Bronchial epithelial cell (primary cell): Measurements from ENCODE around the gene CD99L2. TPM values are rescaled to one million over a fixed set of nuclear protein-coding genes. Genes with fewer than 3 reads are reported as not detected.
A peak's percentile ranks its signal among the peaks of the same experiment; 100 is the strongest.

ENCODE experiments used
- DNase-seq: peaks from one replicate; pipeline ENCODE4 v3.0.0-alpha.2; 2010; ENCODE audit warnings: low read depth
- FAIRE-seq: peaks from 2 replicates; lab custom pipeline; 2011; peaks lifted over from hg19 to GRCh38; lab: Jason Lieb, UNC
- H3K27me3 ChIP-seq: 2 replicates; pipeline ENCODE4 v1.5.1; 2011; ENCODE audit warnings: low read length; ENCODE audit not compliant: control insufficient read depth, insufficient read depth
- H3K36me3 ChIP-seq: 2 replicates; pipeline ENCODE4 v1.5.1; 2011; ENCODE audit warnings: low read length; ENCODE audit not compliant: control insufficient read depth, insufficient read depth
- H3K4me3 ChIP-seq: 2 replicates; pipeline ENCODE4 v1.5.1; 2011; ENCODE audit warnings: mild to moderate bottlenecking, low read depth, low read length, control low read depth
- CTCF ChIP-seq: IDR thresholded peaks from 2 replicates; pipeline ENCODE4 v1.5.1; 2011; ENCODE audit warnings: mild to moderate bottlenecking, moderate library complexity, low read length, control low read depth, inconsistent platforms; ENCODE audit not compliant: insufficient read depth, severe bottlenecking
- total RNA-seq: library from RNA; depleted of rRNA; stranded (reverse); fragments of >200 nt; gene quantifications from 2 replicates; pipeline ENCODE4 v1.2.1, GENCODE V29; 2014

The CD99L2 gene
- total RNA-seq, 1 donor from 2014 or later = 10.8 TPM

GRCh38 chrX:150857453-150857852 lies 41.0 kb downstream of the CD99L2 start:
- H3K36me3 ChIP-seq = no peaks in the 10 kb centered on the region
- FAIRE-seq (no peak), DNase-seq (no peak)
- no peak for TF ChIP-seq CTCF
- H3K4me3 ChIP-seq = no peak overlapping the region
- no peaks in the 10 kb centered on the region for H3K27me3 ChIP-seq

GRCh38 chrX:150856785-150857184 lies 41.7 kb downstream of the CD99L2 start:
- no peak for TF ChIP-seq CTCF
- DNase-seq (no peak), FAIRE-seq (no peak)
- H3K27me3 ChIP-seq = no peaks in the 10 kb centered on the region
- H3K4me3 ChIP-seq = no peak overlapping the region
- no peaks in the 10 kb centered on the region for H3K36me3 ChIP-seq

GRCh38 chrX:150856101-150856500 lies 42.4 kb downstream of the CD99L2 start:
- no peak for FAIRE-seq
- Histone ChIP-seq H3K4me3 (no peak overlapping the region), H3K36me3 (peaks cover 1% of the 10 kb centered on the region), H3K27me3 (no peaks in the 10 kb centered on the region)
- TF ChIP-seq CTCF = no peak
- peak; percentile 84 for DNase-seq

GRCh38 chrX:150854856-150855255 lies 43.6 kb downstream of the CD99L2 start:
- FAIRE-seq = no peak
- H3K27me3 ChIP-seq = no peaks in the 10 kb centered on the region
- TF ChIP-seq CTCF = no peak
- peak; percentile 34 for DNase-seq
- peaks cover 1% of the 10 kb centered on the region for H3K36me3 ChIP-seq
- no peak overlapping the region for H3K4me3 ChIP-seq

- no peaks in the 10 kb centered on the region for H3K27me3 ChIP-seq
- no peak for TF ChIP-seq CTCF
Measured at GRCh38 chrX:150849996-150850720, 48.3 kb downstream of the CD99L2 start.

GRCh38 chrX:150849486-150849885 lies 49.0 kb downstream of the CD99L2 start:
- H3K27me3 ChIP-seq = no peaks in the 10 kb centered on the region
- DNase-seq = peak; percentile 42
- H3K4me3 ChIP-seq = no peak overlapping the region
- no peak for FAIRE-seq
- H3K36me3 ChIP-seq = peaks cover 1% of the 10 kb centered on the region
- TF ChIP-seq CTCF = no peak

More at GRCh38 chrX:150849996-150850720, 48.3 kb downstream of the CD99L2 start:
- Histone ChIP-seq H3K4me3 (no peak overlapping the region), H3K36me3 (peaks cover 1% of the 10 kb centered on the region)
- DNase-seq (peak; percentile 82), FAIRE-seq (no peak)
